ENCODE measurements around the gene CLCA2. TPM values are rescaled to one million over a fixed set of nuclear protein-coding genes. Genes with fewer than 3 reads are reported as not detected.
"Not testable (repeated sequence)": the region's sequence is repeated elsewhere in the genome, so short reads cannot be mapped to it uniquely, and the experiment has no call there.

CLCA2 gene
- polyA plus RNA-seq, 4 donors, result 0.03 to 0.32 (median 0.07) TPM; not detected in 1

- no peak for DNase-seq (ENCODE audit: low read depth in 4 of 4, low spot score in 3 of 4)
Measured at GRCh38 chr1:86470859-86471258, 46.9 kb downstream of the CLCA2 start.

GRCh38 chr1:86471291-86471690 is 47.3 kb downstream of the CLCA2 start:
- DNase-seq (ENCODE audit: low read depth in 4 of 4, low spot score in 3 of 4), result no peak

- DNase-seq (ENCODE audit: low read depth in 4 of 4, low spot score in 3 of 4), result no peak
Measured at GRCh38 chr1:86472152-86472551, 48.2 kb downstream of the CLCA2 start.

- no peak for DNase-seq (ENCODE audit: low read depth in 4 of 4, low spot score in 3 of 4)
Measured at GRCh38 chr1:86472767-86473166, 48.8 kb downstream of the CLCA2 start.

- DNase-seq (ENCODE audit: low read depth in 4 of 4, low spot score in 3 of 4), result no peak
Measured at GRCh38 chr1:86477256-86477655, 53.3 kb downstream of the CLCA2 start.

- no peak for DNase-seq (ENCODE audit: low read depth in 4 of 4, low spot score in 3 of 4)
Measured at GRCh38 chr1:86477682-86478081, 53.7 kb downstream of the CLCA2 start.

GRCh38 chr1:86478416-86479156 is 54.6 kb downstream of the CLCA2 start:
- DNase-seq (ENCODE audit: low read depth in 4 of 4, low spot score in 3 of 4), result no peak

GRCh38 chr1:86481966-86482365 is 58.0 kb downstream of the CLCA2 start:
- DNase-seq (ENCODE audit: low read depth in 4 of 4, low spot score in 3 of 4), result no peak

GRCh38 chr1:86487131-86487810 is 63.3 kb downstream of the CLCA2 start:
- DNase-seq (ENCODE audit: low read depth in 4 of 4, low spot score in 3 of 4), result no peak

GRCh38 chr1:86487811-86488141 is 63.8 kb downstream of the CLCA2 start:
- DNase-seq (ENCODE audit: low read depth in 4 of 4, low spot score in 3 of 4), result no peak

GRCh38 chr1:86489242-86489878 is 65.4 kb downstream of the CLCA2 start:
- DNase-seq (ENCODE audit: low read depth in 4 of 4, low spot score in 3 of 4), result no peak

- DNase-seq (ENCODE audit: low read depth in 4 of 4, low spot score in 3 of 4), result no peak
Measured at GRCh38 chr1:86491171-86491950, 67.4 kb downstream of the CLCA2 start.

GRCh38 chr1:86498281-86498680 is 74.3 kb downstream of the CLCA2 start:
- no peak for DNase-seq (ENCODE audit: low read depth in 4 of 4, low spot score in 3 of 4)

- no peak for DNase-seq (ENCODE audit: low read depth in 4 of 4, low spot score in 3 of 4)
Measured at GRCh38 chr1:86499987-86500593, 76.1 kb downstream of the CLCA2 start.

GRCh38 chr1:86500714-86501113 is 76.7 kb downstream of the CLCA2 start:
- DNase-seq (ENCODE audit: low read depth in 4 of 4, low spot score in 3 of 4), result no peak

- DNase-seq (ENCODE audit: low read depth in 4 of 4, low spot score in 3 of 4), result not testable (repeated sequence)
Measured at GRCh38 chr1:86502125-86502646, 78.2 kb downstream of the CLCA2 start.

GRCh38 chr1:86502721-86503405 is 78.9 kb downstream of the CLCA2 start:
- DNase-seq (ENCODE audit: low read depth in 4 of 4, low spot score in 3 of 4), result no peak

GRCh38 chr1:86503406-86504136 is 79.6 kb downstream of the CLCA2 start:
- DNase-seq (ENCODE audit: low read depth in 4 of 4, low spot score in 3 of 4), result no peak

- DNase-seq (ENCODE audit: low read depth in 4 of 4, low spot score in 3 of 4), result no peak
Measured at GRCh38 chr1:86504137-86504479, 80.1 kb downstream of the CLCA2 start.
